Right lobe of liver (tissue), 6 donors: ENCODE measurements around the gene OR10J5. TPM values are rescaled to one million over a fixed set of nuclear protein-coding genes. Genes with fewer than 3 reads are reported as not detected.
"Not testable (repeated sequence)": the region's sequence is repeated elsewhere in the genome, so short reads cannot be mapped to it uniquely, and the experiment has no call there.

Source experiments
- ATAC-seq, 4 donors: fragments of 200-7000 bp; cut with Tn5 transposase; one replicate each; pipeline ENCODE4 v1.9.1; 2020; ENCODE audit warnings: mild to moderate bottlenecking in 4 of 4, moderate library complexity in 4 of 4
- DNase-seq, 3 donors: peaks; one replicate each; pipeline ENCODE4 v3.0.0-alpha.2; 2020
- H3K27ac ChIP-seq, 3 donors: fragments of 200-600 bp; one replicate each; pipeline ENCODE4 v1.8.0; 2022
- H3K27me3 ChIP-seq, 2 donors: fragments of 200-600 bp; one replicate each; pipeline ENCODE4 v1.8.0; 2022
- H3K36me3 ChIP-seq, 4 donors: fragments of 200-600 bp; sonication (generic) in 1 of 4; one replicate each; pipeline versions ENCODE4 v1.5.1 to v1.8.0; 2017 to 2022; ENCODE audit warnings: control low read depth in 1 of 4
- H3K4me1 ChIP-seq, 4 donors: fragments of 200-600 bp; sonication (generic) in 1 of 4; one replicate each; pipeline versions ENCODE4 v1.5.1 to v1.8.0; 2017 to 2022; ENCODE audit warnings: control low read depth in 1 of 4
- H3K4me3 ChIP-seq, 3 donors: fragments of 200-600 bp; one replicate each; pipeline ENCODE4 v1.8.0; 2022
- H3K9me3 ChIP-seq, 4 donors: fragments of 200-600 bp; sonication (generic) in 1 of 4; one replicate each; pipeline versions ENCODE4 v1.5.1 to v1.8.0; 2017 to 2022; ENCODE audit warnings: control low read depth in 1 of 4
- POLR2A ChIP-seq: fragments of 450-650 bp; IDR thresholded peaks from one replicate; pipeline ENCODE4 v1.6.1; 2017; ENCODE audit warnings: antibody characterized with exemption, mild to moderate bottlenecking
- WGBS: methylation state at CpG from one replicate; pipeline ENCODE4 v1.1.6; 2018; ENCODE audit warnings: low coverage, low lambda C conversion rate; ENCODE audit not compliant: insufficient coverage; ENCODE audit errors: missing lambda C conversion rate; 5-methylcytosine and 5-hydroxymethylcytosine counted together
- intact Hi-C, 2 donors: fragments of 100-400 bp; cut with DNase I; formaldehyde crosslinking; loops; one replicate each; pipeline versions ENCODE4 v1.11.2 to v1.14.1; 2022
- total RNA-seq, 6 experiments: library from RNA; depleted of rRNA in 2 of 6; stranded (reverse); fragments of >200 nt in 2 of 6; fragmentation: NEBNext Ultra II Directional in 3 of 6; extraction: Animal tissue kit (Norgen Biotek cat#: 25700) in 3 of 6; gene quantifications; one replicate each; pipeline versions ENCODE4 v1.1.0 to v1.2.4, GENCODE V29; 2016 to 2023
- TF ChIP-seq, protein P1 (sequence below), 4 donors: fragments of 200-600 bp in 3 of 4; fragments of 450-650 bp in 1 of 4; IDR thresholded peaks; one replicate each; pipeline versions ENCODE4 v1.5.1 to v1.8.0; 2016 to 2022; ENCODE audit warnings: antibody characterized with exemption in 4 of 4, mild to moderate bottlenecking in 2 of 4
- donor health status: DM: no; HTN: yes; CAD: no.
- donor health status: DM: no; HTN: no; CAD: no.
- donor health status: DM: no; HTN: no; CAD: no.
- donor health status: DM: no; HTN: yes; CAD: no.
- donor health status: DM: no; HTN: yes; CAD: no.

Gene OR10J5
- total RNA-seq, 6 experiments from 2014 or later, result 0.31 to 0.66 TPM; not detected in 4

DNA sequence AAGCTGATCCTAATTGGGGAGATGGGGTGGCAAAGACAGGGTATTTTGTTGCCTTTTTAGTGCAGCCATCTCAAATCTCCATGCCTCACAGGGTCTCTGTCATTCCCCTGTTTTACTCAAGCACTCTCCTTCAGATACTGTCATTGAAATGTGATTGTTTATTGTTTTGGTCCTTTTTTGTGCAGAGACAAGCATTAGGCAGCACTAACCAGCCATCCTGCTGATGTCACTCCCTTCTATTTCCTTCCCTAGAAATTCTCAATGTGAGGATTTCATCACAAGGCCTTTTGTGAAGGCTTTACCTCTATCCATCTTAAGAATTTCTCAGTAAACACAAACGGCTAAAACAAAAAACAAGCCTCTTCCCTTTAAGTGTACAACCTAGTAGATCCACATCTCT lies 34.7 kb downstream of the OR10J5 start:
- no peak overlapping the region for H3K27ac ChIP-seq

DNA sequence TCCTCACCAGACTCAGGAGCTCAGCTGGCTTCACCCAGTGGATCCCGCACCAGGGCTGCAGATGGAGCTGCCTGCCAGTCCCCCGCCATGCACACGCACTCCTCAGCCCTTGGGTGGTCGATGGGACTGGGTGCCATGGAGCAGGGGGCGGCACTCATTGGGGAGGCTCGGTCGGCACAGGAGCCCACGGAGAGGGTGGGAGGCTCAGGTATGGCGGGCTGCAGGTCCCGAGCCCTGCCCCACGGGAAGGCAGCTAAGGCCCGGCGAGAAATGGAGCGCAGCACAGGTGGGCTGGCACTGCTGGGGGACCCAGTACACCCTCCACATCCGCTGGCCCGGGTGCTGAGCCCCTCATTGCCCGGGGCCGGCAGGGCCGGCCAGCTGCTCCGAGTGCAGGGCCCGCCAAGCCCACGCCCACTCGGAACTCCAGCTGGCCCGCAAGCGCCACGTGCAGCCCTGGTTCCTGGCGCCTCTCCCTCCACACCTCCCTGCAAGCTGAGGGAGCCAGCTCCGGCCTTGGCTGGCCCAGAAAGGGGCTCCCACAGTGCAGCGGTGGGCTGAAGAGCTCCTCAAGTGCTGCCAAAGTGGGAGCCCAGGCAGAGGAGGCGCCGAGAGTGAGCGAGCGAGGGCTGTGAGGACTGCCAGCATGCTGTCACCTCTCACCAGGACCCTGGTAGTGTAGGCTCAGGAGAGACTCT lies 41.1 kb downstream of the OR10J5 start:
- H3K4me3 ChIP-seq, H3K27ac ChIP-seq, ATAC-seq, intact Hi-C loops, H3K4me1 ChIP-seq, H3K9me3 ChIP-seq, DNase-seq, H3K27me3 ChIP-seq, H3K36me3 ChIP-seq: not testable (repeated sequence)
- 100% methylated on average over 4 of the region's 33 CpGs for WGBS

More for the DNA sequence above, 34.7 kb downstream of the OR10J5 start:
- WGBS, result 53% methylated on average over 1 of the region's 1 CpG
- Histone ChIP-seq H3K27me3 (no peaks in the 10 kb centered on the region), H3K36me3 (no peaks in the 10 kb centered on the region), H3K4me3 (no peak overlapping the region), H3K9me3 (no peaks in the 10 kb centered on the region), H3K4me1 (peaks cover 0 to 6% (median 0%) of the 10 kb centered on the region in 4 donors)
- no peak for ATAC-seq
- intact Hi-C loops, result no loop called here
- DNase-seq, result no peak
- TF ChIP-seq POLR2A, result no peak
- TF ChIP-seq, protein P1, sequence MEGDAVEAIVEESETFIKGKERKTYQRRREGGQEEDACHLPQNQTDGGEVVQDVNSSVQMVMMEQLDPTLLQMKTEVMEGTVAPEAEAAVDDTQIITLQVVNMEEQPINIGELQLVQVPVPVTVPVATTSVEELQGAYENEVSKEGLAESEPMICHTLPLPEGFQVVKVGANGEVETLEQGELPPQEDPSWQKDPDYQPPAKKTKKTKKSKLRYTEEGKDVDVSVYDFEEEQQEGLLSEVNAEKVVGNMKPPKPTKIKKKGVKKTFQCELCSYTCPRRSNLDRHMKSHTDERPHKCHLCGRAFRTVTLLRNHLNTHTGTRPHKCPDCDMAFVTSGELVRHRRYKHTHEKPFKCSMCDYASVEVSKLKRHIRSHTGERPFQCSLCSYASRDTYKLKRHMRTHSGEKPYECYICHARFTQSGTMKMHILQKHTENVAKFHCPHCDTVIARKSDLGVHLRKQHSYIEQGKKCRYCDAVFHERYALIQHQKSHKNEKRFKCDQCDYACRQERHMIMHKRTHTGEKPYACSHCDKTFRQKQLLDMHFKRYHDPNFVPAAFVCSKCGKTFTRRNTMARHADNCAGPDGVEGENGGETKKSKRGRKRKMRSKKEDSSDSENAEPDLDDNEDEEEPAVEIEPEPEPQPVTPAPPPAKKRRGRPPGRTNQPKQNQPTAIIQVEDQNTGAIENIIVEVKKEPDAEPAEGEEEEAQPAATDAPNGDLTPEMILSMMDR (IDR thresholded peaks at IDR 0.05), result no peak

DNA sequence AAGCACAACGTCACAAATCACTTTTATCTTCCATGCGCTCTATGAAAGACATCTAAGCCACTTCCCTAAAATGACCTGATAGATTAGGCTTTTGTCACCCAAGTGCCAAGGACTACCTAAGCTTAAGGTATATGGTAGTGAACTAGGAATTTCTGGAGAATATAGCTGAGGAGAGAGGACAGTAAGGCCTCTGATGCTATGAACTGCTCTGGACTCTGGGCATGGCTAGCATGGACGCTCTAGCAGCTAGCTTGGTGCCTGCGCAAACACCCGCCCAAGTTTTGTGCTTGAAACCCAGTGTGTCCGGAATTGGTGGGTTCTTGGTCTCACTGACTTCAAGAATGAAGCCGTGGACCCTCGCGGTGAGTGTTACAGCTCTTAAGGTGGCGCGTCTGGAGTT lies 42.5 kb downstream of the OR10J5 start:
- Histone ChIP-seq H3K27me3 (no peaks in the 10 kb centered on the region), H3K4me3 (no peak overlapping the region), H3K9me3 (no peaks in the 10 kb centered on the region), H3K36me3 (no peaks in the 10 kb centered on the region), H3K4me1 (no peaks in the 10 kb centered on the region), H3K27ac (no peak overlapping the region)
- 86% methylated on average over 11 of the region's 11 CpGs for WGBS
- ATAC-seq (no peak), DNase-seq (no peak)
- TF ChIP-seq, protein P1 (IDR thresholded peaks at IDR 0.05), result no peak
- no peak for TF ChIP-seq POLR2A
- intact Hi-C loops, result no loop called here

DNA sequence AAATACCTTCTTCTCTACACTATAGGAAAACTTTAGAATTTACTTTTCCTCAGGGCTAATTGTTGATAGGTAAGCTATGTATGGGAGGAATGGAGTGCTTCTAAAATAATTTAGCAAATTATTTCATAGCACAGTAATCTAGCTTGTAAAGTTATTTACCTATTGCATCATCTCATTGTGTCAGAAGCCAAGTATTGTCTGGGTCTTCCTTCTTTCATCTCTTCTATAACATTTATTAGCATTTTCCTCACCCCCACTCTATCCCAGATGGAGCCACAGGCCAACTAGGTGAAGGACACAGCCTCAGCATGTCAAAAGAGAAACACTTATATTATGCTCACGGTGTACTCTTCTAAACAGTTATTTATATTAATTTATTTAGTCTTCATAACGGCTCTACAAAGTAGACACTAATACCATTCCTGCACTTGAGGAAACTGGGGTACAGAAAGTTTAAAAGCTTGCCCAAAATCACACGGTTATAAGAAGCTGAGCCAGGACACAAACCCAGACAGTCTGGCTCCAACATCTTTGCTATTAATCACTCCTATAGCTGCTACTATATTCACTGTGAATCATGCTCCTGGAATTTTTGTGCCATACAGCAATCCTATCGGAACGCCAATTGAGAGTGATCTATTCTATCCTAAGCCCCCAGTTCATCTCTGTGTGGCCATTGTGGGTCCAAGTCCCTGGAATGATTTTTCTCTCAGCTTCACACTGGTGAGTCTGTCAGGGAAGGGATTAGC lies 43.1 kb downstream of the OR10J5 start:
- H3K4me3 ChIP-seq, result no peak overlapping the region
- TF ChIP-seq POLR2A, result no peak
- TF ChIP-seq, protein P1 (IDR thresholded peaks at IDR 0.05), result no peak
- no peaks in the 10 kb centered on the region for H3K9me3 ChIP-seq
- no peak overlapping the region for H3K27ac ChIP-seq
- no peaks in the 10 kb centered on the region for H3K27me3 ChIP-seq
- WGBS, result 60% methylated on average over 4 of the region's 5 CpGs
- no peaks in the 10 kb centered on the region for H3K36me3 ChIP-seq
- intact Hi-C loops, result no loop called here
- no peaks in the 10 kb centered on the region for H3K4me1 ChIP-seq
- DNase-seq, result no peak
- ATAC-seq, result no peak

Other genes with a start within 250 kb of the OR10J5 start
- under 1 TPM in 1 of 6 experiments, not detected in 5; 0.24 TPM for gene FCER1A, start 233.7 kb downstream of the OR10J5 start, total RNA-seq
- not detected for gene OR10J4, start 103.8 kb downstream of the OR10J5 start, total RNA-seq
- gene OR10J1, start 96.3 kb downstream of the OR10J5 start, total RNA-seq, result not detected
- gene APCS, start 51.8 kb upstream of the OR10J5 start, total RNA-seq, result 1,000 to 10,000 TPM in 5 of 6 experiments, 100 to 1,000 TPM in 1; 958 to 1,977 (median 1,681) TPM
- gene CRP, start 178.6 kb upstream of the OR10J5 start, total RNA-seq, result over 10,000 TPM in 1 of 6 experiments, 1,000 to 10,000 TPM in 4, 100 to 1,000 TPM in 1; 420 to 12,291 (median 6,154) TPM
- gene DUSP23, start 245.0 kb upstream of the OR10J5 start, total RNA-seq, result 100 to 1,000 TPM in 1 of 6 experiments, 10 to 100 TPM in 5; 28.3 to 125 (median 69.4) TPM